Activated B cell treated with CpG ODN at 0.5 μM for 24 hours (primary cell): ENCODE results near the gene TMEM14C. TPM values are rescaled to one million over a fixed set of nuclear protein-coding genes. Genes with fewer than 3 reads are reported as not detected.

Source experiments
- ATAC-seq: fragments of 200-7000 bp; cut with Tn5 transposase; one replicate; pipeline ENCODE4 v1.10.0; 2021; ENCODE audit warnings: low read depth, mild to moderate bottlenecking, moderate library complexity
- CTCF ChIA-PET: fragments of 350-600 bp; sonication (Branson Sonifier 250); formaldehyde crosslinking; loops from one replicate; lab custom pipeline; 2021; ENCODE audit warnings: antibody characterized with exemption; lab: Charles Lee
- POLR2A ChIA-PET: fragments of 350-600 bp; sonication (Branson Sonifier 250); formaldehyde crosslinking; loops from one replicate; lab custom pipeline; 2021; ENCODE audit warnings: antibody characterized with exemption; lab: Charles Lee
- DNase-seq: peaks from one replicate; pipeline ENCODE4 v3.0.0; 2022
- H3K27ac Mint-ChIP-seq: one replicate; pipeline ENCODE4 v1.8.0; 2020; ENCODE audit warnings: mixed read lengths
- H3K27me3 Mint-ChIP-seq: one replicate; pipeline ENCODE4 v1.8.0; 2021; ENCODE audit warnings: mixed read lengths
- H3K36me3 Mint-ChIP-seq: one replicate; pipeline ENCODE4 v1.8.0; 2021; ENCODE audit warnings: low read depth, mixed read lengths
- H3K4me1 Mint-ChIP-seq: one replicate; pipeline ENCODE4 v1.8.0; 2021; ENCODE audit warnings: mixed read lengths
- H3K4me3 Mint-ChIP-seq: one replicate; pipeline ENCODE4 v1.8.0; 2020; ENCODE audit warnings: mild to moderate bottlenecking, mixed read lengths
- H3K9me3 Mint-ChIP-seq: one replicate; pipeline ENCODE4 v1.8.0; 2020; ENCODE audit warnings: mixed read lengths
- intact Hi-C: fragments of 100-400 bp; cut with micrococcal nuclease; formaldehyde crosslinking; loops from one replicate; pipeline ENCODE4 v1.15.1; 2024
- total RNA-seq: library from RNA; stranded (reverse); gene quantifications from 2 replicates; pipeline ENCODE4 v1.2.3, GENCODE V29; 2022
- TF ChIP-seq, protein P1 (sequence below): fragments of 200-600 bp; IDR thresholded peaks from one replicate; pipeline ENCODE4 v1.8.0; 2022; ENCODE audit warnings: antibody characterized with exemption, mild to moderate bottlenecking

Gene TMEM14C
- total RNA-seq, 1 donor from 2014 or later, result 23.1 TPM

DNA sequence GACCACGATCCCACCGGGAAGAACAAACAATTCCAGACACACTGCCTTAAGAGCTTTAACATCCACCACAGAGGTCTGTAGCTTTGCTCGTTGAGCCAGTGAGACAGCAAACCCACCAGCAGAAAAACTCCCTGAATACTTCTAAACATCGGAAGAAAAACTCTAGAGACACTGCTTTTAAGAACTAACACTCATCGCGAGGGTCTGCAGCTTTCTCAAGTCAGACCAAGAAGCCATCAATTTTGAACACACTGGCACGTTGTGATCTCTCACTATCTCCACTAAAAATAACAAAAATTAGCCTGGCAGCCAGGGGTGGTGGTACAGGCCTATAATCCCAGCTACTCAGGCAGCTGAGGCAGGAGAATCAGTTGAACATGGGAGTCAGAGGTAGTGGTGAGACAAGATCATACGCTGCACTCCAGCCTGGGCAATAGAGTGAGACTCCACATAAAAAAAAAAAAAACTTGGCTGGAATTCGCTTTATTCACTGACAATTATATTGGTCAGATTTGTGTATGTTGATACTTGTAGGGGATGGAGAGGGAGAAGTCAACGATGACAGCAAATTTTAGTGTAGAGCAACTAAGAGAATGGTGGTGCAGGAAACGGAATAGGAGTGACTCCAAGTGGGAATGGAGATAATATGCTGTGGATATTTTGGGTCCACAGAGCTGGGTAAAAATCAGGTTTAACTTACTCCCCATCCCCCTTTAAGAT lies 860 bp upstream of the TMEM14C start:
- CTCF ChIA-PET, result no interaction called here
- TF ChIP-seq, protein P1, sequence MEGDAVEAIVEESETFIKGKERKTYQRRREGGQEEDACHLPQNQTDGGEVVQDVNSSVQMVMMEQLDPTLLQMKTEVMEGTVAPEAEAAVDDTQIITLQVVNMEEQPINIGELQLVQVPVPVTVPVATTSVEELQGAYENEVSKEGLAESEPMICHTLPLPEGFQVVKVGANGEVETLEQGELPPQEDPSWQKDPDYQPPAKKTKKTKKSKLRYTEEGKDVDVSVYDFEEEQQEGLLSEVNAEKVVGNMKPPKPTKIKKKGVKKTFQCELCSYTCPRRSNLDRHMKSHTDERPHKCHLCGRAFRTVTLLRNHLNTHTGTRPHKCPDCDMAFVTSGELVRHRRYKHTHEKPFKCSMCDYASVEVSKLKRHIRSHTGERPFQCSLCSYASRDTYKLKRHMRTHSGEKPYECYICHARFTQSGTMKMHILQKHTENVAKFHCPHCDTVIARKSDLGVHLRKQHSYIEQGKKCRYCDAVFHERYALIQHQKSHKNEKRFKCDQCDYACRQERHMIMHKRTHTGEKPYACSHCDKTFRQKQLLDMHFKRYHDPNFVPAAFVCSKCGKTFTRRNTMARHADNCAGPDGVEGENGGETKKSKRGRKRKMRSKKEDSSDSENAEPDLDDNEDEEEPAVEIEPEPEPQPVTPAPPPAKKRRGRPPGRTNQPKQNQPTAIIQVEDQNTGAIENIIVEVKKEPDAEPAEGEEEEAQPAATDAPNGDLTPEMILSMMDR, result no peak
- Mint-ChIP-seq H3K4me1 (peaks cover 36% of the 10 kb centered on the region), H3K4me3 (peak overlapping the region; percentile 93), H3K36me3 (peaks cover 15% of the 10 kb centered on the region), H3K27ac (peak overlapping the region; percentile 89), H3K27me3 (no peaks in the 10 kb centered on the region), H3K9me3 (peaks cover 4% of the 10 kb centered on the region)
- DNase-seq (no peak), ATAC-seq (no peak)
- POLR2A ChIA-PET, result interaction anchor here (0.6 to 6.4 kb wide), 7 partner anchors 12 to 118 kb away, joined by 3 to 75 read pairs (median 7); partner anchors contain the start of genes C6orf52, PAK1IP1 and TMEM14B
- intact Hi-C loops, result loop anchor here (2.0 kb wide), 1 partner anchor 117 kb away; the partner anchor contains the start of gene MAK

DNA sequence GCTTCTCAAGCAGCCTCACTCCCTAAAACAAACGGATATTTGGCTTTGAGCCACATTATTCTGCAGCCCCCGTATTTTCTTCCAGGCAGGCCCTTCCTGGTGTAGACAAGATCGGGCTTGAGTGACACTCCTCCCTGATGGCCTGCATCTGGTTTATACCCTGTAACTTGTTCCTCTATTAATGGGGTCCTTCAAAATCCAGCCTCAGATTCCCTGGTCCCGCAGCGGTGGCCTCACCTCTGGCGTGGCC lies 375 bp upstream of the TMEM14C start:
- TF ChIP-seq, protein P1, result no peak
- Mint-ChIP-seq H3K36me3 (peaks cover 15% of the 10 kb centered on the region), H3K4me1 (peaks cover 39% of the 10 kb centered on the region), H3K4me3 (peak overlapping the region; percentile 93), H3K9me3 (peaks cover 4% of the 10 kb centered on the region), H3K27me3 (no peaks in the 10 kb centered on the region), H3K27ac (peak overlapping the region; percentile 89)
- ChIA-PET CTCF (no interaction called here), POLR2A (interaction anchor here (0.6 to 6.4 kb wide), 5 partner anchors 12 to 28 kb away, joined by 3 to 75 read pairs (median 5); partner anchors contain the start of genes C6orf52 and PAK1IP1)
- no peak for ATAC-seq
- DNase-seq, result no peak
- intact Hi-C loops, result loop anchor here (2.0 kb wide), 1 partner anchor 116 kb away; the partner anchor contains the start of gene MAK

DNA sequence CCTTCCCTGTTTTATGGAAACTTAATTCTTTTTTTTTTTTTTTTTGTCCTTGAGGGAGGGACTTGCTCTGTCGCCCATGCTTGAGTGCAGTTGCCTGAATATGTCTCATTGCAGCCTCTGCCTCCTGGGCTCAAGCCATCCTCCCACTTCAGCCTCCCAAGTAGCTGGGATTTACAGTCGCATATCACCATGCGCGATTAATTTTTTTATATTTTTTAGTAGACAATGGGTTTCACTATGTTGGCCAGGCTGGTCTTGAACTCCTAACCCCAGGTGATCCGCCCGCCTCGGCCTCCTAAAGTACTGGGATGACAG lies 654 bp downstream of the TMEM14C start:
- Mint-ChIP-seq H3K27me3 (no peaks in the 10 kb centered on the region), H3K4me1 (peaks cover 39% of the 10 kb centered on the region), H3K27ac (peak overlapping the region; percentile 89), H3K36me3 (peaks cover 22% of the 10 kb centered on the region), H3K9me3 (peaks cover 2% of the 10 kb centered on the region), H3K4me3 (peak overlapping the region; percentile 93)
- intact Hi-C loops, result loop anchor here (1.0 to 2.0 kb wide), 4 partner anchors 24 to 213 kb away; partner anchors contain the start of genes C6orf52, MAK, PAK1IP1 and TMEM14B
- ChIA-PET POLR2A (interaction anchor here (0.7 to 6.4 kb wide), 2 partner anchors 29 to 193 kb away, joined by 4 to 75 read pairs; partner anchors contain the start of genes C6orf52 and PAK1IP1), CTCF (no interaction called here)
- DNase-seq, result no peak
- TF ChIP-seq, protein P1, result no peak
- no peak for ATAC-seq

DNA sequence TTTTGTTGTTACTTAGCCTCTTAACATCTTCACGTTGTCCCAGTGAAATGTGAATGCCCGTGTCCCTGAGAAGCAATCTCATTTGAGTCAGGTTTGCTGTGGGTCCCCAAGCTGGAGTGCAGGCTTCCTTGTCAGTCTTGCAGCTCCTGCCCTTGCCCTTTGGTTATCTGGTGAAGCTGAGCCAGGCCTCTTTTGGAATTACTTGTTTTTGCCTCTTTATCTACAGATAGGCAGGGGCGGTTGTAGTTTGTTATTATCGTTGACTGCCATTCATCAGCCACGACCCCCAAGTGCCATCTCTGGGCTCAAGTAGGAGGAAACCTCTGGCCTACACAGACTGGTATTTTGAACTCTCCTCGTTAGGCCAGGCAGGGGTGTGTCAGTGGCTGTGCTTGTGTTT lies 2.2 kb downstream of the TMEM14C start:
- DNase-seq, result no peak
- ChIA-PET POLR2A (interaction anchor here (0.6 to 6.4 kb wide), 2 partner anchors 30 to 205 kb away, joined by 9 to 75 read pairs; partner anchors contain the start of genes C6orf52 and PAK1IP1), CTCF (interaction anchor here (1.0 kb wide), 1 partner anchor 215 kb away, joined by 3 read pairs; no protein-coding TSS in a partner anchor)
- no peaks in the 10 kb centered on the region for H3K27me3 Mint-ChIP-seq
- no peak overlapping the region for H3K4me3 Mint-ChIP-seq
- no peak for ATAC-seq
- TF ChIP-seq, protein P1, result no peak
- H3K36me3 Mint-ChIP-seq, result peaks cover 29% of the 10 kb centered on the region
- no peaks in the 10 kb centered on the region for H3K9me3 Mint-ChIP-seq
- intact Hi-C loops, result no loop called here
- peaks cover 39% of the 10 kb centered on the region for H3K4me1 Mint-ChIP-seq
- no peak overlapping the region for H3K27ac Mint-ChIP-seq

DNA sequence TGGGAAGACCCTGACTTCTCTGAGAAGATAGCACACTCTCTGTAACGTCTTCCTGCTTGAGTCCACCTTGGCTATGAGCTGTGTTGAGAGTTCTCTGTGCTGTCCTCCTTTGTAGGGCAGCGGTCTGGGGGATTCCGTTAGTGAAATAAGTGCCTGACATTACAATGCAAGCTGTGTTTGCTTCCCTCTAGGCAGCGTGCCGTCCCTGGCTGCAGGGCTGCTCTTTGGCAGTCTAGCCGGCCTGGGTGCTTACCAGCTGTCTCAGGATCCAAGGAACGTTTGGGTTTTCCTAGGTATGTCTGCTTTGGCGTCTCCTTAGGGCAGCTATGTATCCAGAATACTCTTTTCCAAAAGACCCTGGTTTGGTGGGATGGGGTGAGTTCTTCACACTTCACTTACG lies 2.8 kb downstream of the TMEM14C start:
- TF ChIP-seq, protein P1, result no peak
- ChIA-PET POLR2A (no interaction called here), CTCF (no interaction called here)
- Mint-ChIP-seq H3K36me3 (peaks cover 35% of the 10 kb centered on the region), H3K4me3 (no peak overlapping the region), H3K4me1 (peaks cover 39% of the 10 kb centered on the region), H3K9me3 (no peaks in the 10 kb centered on the region), H3K27ac (no peak overlapping the region), H3K27me3 (no peaks in the 10 kb centered on the region)
- intact Hi-C loops, result no loop called here
- ATAC-seq (no peak), DNase-seq (no peak)
